ENCODE results near the gene ATP6V1G1.
"Not testable (repeated sequence)": the region's sequence is repeated elsewhere in the genome, so short reads cannot be mapped to it uniquely, and the experiment has no call there.

DNA sequence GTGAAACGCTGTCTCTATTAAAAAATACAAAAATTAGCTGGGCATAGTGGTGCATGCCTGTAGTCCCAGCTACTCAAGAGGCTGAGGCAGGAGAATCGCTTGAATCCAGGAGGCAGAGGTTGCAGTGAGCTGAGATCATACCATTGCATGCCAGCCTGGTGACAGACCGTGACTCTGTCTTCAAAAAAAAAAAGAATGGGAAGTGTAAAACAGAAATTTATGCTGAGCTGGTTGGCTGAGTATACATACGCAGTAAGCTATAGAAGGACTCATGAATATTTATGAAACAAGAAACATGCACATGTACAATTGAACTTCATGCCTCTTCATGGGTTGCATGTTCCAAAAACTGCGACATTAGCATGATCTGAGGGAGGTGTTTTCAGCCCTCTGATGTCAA, 10.8 kb upstream of the ATP6V1G1 start:
- TF ChIP-seq, protein P1, sequence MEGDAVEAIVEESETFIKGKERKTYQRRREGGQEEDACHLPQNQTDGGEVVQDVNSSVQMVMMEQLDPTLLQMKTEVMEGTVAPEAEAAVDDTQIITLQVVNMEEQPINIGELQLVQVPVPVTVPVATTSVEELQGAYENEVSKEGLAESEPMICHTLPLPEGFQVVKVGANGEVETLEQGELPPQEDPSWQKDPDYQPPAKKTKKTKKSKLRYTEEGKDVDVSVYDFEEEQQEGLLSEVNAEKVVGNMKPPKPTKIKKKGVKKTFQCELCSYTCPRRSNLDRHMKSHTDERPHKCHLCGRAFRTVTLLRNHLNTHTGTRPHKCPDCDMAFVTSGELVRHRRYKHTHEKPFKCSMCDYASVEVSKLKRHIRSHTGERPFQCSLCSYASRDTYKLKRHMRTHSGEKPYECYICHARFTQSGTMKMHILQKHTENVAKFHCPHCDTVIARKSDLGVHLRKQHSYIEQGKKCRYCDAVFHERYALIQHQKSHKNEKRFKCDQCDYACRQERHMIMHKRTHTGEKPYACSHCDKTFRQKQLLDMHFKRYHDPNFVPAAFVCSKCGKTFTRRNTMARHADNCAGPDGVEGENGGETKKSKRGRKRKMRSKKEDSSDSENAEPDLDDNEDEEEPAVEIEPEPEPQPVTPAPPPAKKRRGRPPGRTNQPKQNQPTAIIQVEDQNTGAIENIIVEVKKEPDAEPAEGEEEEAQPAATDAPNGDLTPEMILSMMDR (IDR thresholded peaks at IDR 0.05), result not testable (repeated sequence)
- not testable (repeated sequence) for TF ChIP-seq POLR2AphosphoS5, POLR2A, EP300 (IDR thresholded peaks at IDR 0.05)

Measured in gastroesophageal sphincter (tissue), 3 donors.